Stimulated activated CD8-positive, alpha-beta memory T cell treated with anti-CD3 and anti-CD28 coated beads, Interleukin-7, amount 100 ng/mL, for 48 hours (primary cell): ENCODE data around the gene PLD5.
"Not testable (repeated sequence)": the region's sequence is repeated elsewhere in the genome, so short reads cannot be mapped to it uniquely, and the experiment has no call there.

Experiments used
- DNase-seq, 2 donors: peaks; one replicate each; pipeline ENCODE4 v3.0.0-alpha.2; 2020; ENCODE audit warnings: low read depth in 1 of 2; ENCODE audit errors: extremely low read depth in 1 of 2

Gene PLD5

GRCh38 chr1:242178924-242179708, 345.4 kb downstream of the PLD5 start:
- DNase-seq = no peak

DNA sequence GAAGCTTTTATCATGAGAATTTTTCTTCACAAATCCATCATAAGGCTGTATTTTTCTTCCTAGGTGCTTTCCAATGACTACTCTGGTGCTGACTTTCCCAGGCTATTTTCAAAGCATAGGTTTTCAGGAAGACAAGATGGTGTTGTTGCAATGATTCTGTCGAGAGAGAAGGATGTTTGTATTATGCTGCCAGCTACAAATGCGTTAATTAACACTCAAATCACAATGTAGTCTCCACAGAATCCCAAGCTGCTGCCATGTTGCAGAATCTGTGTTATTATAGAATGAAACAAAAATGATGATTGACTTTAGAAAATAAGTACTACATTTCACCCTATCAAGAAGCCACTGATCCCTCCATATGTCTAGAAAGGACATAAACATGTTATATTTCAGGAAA, 346.1 kb downstream of the PLD5 start:
- DNase-seq = no peak

DNA sequence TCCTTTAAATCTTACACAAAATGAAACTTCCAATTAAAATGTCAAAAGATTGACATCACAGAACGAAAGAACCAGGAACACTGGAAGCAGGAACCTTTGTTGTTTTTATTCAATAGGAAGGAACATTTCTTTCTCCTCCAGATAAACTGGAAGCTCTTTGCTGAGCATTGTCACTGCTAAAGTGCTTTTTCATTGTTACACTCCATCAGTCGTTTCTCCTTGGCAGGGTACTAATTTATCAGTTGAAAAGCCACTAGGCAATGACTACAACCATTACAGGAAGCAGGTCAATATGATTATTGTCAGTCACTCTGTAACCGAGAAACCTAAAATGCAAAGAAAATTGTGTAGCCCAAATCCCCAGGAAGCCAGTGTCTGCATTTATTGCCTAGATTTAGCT, 362.4 kb downstream of the PLD5 start:
- no peak for DNase-seq

GRCh38 chr1:242147096-242147976, 377.2 kb downstream of the PLD5 start:
- DNase-seq = no peak

- DNase-seq = no peak
These were observed 377.8 kb downstream of the PLD5 start for GRCh38 chr1:242146652-242147051.

- DNase-seq = no peak
These were observed 383.7 kb downstream of the PLD5 start for GRCh38 chr1:242140836-242141235.

DNA sequence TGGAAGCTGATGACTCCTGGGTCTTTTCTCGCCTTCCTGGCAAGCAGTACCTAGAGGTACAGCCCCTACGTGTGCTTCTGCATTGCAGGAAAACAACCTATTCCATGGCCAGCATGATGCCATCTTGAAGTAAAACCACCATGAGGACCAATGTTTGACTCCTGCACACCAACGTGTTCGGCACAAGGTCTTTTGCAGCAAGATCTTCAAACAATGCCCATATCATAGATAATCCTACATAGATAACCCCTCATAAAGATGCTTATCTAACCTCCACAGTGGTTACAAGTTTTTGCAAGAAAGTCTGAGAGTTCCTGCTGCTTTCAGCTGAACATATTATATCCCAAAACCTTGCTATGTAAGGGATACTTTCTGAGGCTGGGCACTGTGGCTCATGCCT, 384.5 kb downstream of the PLD5 start:
- DNase-seq = no peak

DNA sequence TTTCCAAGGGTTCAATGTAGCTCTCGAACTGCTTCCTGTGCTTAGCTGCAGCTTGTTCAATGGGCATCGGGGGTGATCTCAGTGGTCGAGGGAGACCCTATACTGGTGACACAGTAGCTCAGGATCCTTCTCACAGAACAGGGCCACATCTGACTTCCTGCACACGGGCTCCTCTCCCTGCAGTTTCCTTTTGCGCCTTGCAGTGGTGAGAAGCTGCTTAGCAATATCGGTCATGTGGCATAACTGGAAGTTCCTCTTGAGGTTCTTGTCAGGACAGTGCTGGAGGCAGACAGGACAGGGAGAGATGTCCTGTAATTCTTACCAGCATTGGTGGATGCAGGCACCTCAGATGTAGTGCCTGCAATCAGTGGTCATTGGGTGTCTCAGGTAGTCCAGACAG, 385.1 kb downstream of the PLD5 start:
- no peak for DNase-seq

DNA sequence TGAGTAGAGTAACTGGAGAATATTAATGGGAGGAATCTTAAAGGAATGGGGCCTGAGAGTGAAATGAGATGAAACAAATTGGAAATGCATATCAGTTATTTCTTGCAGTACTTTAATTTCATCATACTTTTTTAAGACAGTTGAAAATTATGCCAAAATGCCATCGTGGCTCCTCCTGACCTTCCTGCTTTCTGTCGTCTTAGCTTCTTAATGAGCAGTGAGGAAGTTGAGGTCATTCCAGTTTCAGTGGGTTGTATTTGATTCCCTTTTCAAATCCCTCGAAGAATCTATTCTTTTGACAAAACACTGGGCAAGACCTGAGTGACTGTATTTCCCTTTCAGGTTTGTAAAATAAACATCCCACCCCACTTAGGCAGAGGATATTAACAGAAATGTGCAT, 390.7 kb downstream of the PLD5 start:
- no peak for DNase-seq

- DNase-seq = no peak
These were observed 391.1 kb downstream of the PLD5 start for GRCh38 chr1:242133351-242133750.

GRCh38 chr1:242132121-242132817, 392.2 kb downstream of the PLD5 start:
- no peak for DNase-seq

GRCh38 chr1:242128951-242129502, 395.5 kb downstream of the PLD5 start:
- no peak for DNase-seq

GRCh38 chr1:242120432-242120831, 404.1 kb downstream of the PLD5 start:
- no peak for DNase-seq

DNA sequence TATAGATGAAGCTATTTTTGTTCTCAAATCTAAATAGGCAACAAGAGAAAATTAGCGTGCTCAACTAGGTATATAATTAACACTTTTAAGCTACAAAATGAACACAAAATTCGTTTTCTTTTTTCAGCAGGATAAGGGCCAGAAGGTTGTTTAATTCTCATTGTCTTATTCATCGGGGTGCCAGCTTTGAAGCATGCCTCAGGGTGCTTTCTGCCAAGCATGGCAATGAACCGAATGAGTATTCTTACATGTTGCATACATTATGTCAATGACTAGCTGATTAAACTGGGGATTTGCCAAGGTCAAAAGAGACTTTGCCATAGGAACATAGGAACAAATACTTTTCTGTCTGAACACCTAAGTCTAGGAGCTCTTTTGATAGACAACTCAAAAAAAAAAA, 423.6 kb downstream of the PLD5 start:
- no peak for DNase-seq

DNA sequence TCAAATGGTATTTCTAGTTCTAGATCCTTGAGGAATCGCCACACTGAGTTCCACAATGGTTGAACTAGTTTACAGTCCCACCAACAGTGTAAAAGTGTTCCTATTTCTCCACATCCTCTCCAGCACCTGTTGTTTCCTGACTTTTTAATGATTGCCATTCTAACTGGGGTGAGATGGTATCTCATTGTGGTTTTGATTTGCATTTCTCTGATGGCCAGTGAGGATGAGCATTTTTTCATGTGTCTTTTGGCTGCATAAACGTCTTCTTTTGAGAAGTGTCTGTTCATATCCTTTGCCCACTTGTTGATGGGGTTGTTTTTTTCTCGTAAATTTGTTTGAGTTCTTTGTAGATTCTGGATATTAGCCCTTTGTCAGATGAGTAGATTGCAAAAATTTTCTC, 427.2 kb downstream of the PLD5 start:
- not testable (repeated sequence) for DNase-seq

DNA sequence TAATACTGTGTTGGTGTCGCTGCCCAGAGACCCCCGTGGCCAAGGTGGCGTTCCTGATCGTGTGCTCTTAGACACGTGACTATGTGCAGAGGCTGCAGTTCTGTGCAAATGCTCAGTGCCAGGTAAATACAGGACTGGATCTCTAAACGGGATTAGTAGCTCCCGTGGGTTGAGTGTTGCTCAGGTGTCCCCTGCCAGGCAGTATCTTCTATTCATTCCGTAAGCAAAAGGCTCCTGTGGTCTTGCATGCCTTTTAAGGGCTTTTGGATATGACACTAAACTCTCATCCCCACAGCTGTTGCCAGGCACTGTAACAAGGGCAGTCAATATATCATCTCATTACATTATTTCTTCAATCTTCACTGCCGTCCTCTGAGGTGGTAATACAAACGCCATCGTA, 431.4 kb downstream of the PLD5 start:
- DNase-seq = no peak

GRCh38 chr1:242089911-242090310, 434.6 kb downstream of the PLD5 start:
- no peak for DNase-seq

- DNase-seq = no peak
These were observed 435.6 kb downstream of the PLD5 start for GRCh38 chr1:242088875-242089274.

DNA sequence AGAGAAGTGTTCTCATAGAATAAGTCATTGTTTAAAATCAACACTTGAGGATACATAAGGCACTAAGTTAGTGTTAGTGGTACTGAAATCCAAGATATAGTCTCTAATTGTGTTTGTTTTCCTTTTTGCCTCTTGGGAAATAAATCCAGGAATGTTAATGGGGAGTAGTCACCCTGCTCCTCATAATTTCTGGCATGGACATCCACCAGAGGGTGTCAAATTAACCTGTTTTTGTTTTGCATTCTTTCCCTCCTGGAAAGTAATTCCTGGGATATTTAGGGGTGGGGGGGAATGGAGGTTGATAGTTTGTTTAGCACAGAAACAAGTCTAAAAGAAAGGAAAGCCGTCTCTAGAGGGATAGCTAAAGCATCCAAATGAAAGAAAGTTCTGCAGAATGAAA, 437.8 kb downstream of the PLD5 start:
- no peak for DNase-seq

- DNase-seq = no peak
These were observed 438.4 kb downstream of the PLD5 start for GRCh38 chr1:242086093-242086492.

DNA sequence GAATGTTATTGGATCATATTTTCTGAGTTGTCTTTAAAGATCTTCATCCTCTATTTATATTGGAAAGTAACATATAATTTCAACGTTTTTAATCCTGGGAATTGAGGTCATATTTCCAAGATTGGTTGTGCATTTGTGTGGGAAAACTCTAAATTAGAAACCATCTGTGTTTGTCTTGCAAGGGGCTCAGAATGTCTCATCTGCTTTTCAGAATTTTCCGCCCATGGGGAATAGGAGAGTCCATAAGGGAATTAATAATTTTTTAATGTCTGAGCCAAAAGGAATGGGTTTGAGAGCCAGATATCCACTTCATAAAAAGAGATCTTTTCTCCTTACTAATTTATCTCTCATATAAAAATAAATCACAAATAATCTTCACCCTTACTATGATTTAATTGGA, 440.8 kb downstream of the PLD5 start:
- no peak for DNase-seq
